IMR-90 (cell line): Measurements from ENCODE around the gene NFKBIB. TPM values are rescaled to one million over a fixed set of nuclear protein-coding genes. Genes with fewer than 3 reads are reported as not detected.
"Not testable (repeated sequence)": the region's sequence is repeated elsewhere in the genome, so short reads cannot be mapped to it uniquely, and the experiment has no call there.

Source experiments
- ATAC-seq: fragments of 200-7000 bp; cut with Tn5 transposase; 2 replicates; pipeline ENCODE4 v1.9.1; 2020; ENCODE audit warnings: low read depth, mild to moderate bottlenecking, moderate library complexity
- BruUV-seq: library from RNA; stranded (reverse); fragments of 400-500 nt; replicated peaks from 2 replicates; lab custom pipeline; 2021; lab: Mats Ljungman, UMichigan
- CTCF ChIA-PET: fragments of 300-600 bp; formaldehyde crosslinking; extraction: SDS; loops from one replicate; lab custom pipeline; 2021; ENCODE audit warnings: antibody characterized with exemption; lab: Yijun Ruan, JAX
- POLR2A ChIA-PET: fragments of 300-600 bp; sonication (Branson Sonifier 250); formaldehyde crosslinking; loops from one replicate; lab custom pipeline; 2022; ENCODE audit warnings: antibody characterized with exemption; ENCODE audit not compliant: unreplicated experiment; lab: Charles Lee
- DNase-seq: peaks from one replicate; pipeline ENCODE4 v3.0.0; 2013
- H2AFZ ChIP-seq: replicated peaks from 2 replicates; pipeline ENCODE3; 2013; ENCODE audit warnings: low read length, mild to moderate bottlenecking; ENCODE audit not compliant: poor library complexity
- H2AK5ac ChIP-seq: 2 replicates; pipeline ENCODE4 v1.6.1; 2013; ENCODE audit warnings: low read depth, low read length, inconsistent platforms
- H2AK9ac ChIP-seq: replicated peaks from 2 replicates; pipeline ENCODE3; 2013; ENCODE audit warnings: mild to moderate bottlenecking, low read depth, low read length, moderate library complexity; ENCODE audit not compliant: poor library complexity
- H2BK120ac ChIP-seq: 2 replicates; pipeline ENCODE4 v1.6.1; 2013; ENCODE audit warnings: low read depth, low read length, inconsistent platforms
- H2BK15ac ChIP-seq: 3 replicates; pipeline ENCODE4 v1.6.1; 2013; ENCODE audit warnings: low read depth, low read length, inconsistent platforms
- H2BK20ac ChIP-seq: 2 replicates; pipeline ENCODE4 v1.6.1; 2013; ENCODE audit warnings: low read depth, mild to moderate bottlenecking, inconsistent platforms, low read length, moderate library complexity
- H2BK5ac ChIP-seq: 2 replicates; pipeline ENCODE4 v1.6.1; 2013; ENCODE audit warnings: mild to moderate bottlenecking, low read depth, low read length, inconsistent platforms; ENCODE audit not compliant: poor library complexity, severe bottlenecking
- H3K14ac ChIP-seq: replicated peaks from 2 replicates; pipeline ENCODE4 v1.6.1; 2013; ENCODE audit warnings: low read depth, low read length, inconsistent platforms
- H3K18ac ChIP-seq: 2 replicates; pipeline ENCODE4 v1.6.1; 2013; ENCODE audit warnings: low read depth, low read length, control low read depth
- H3K23ac ChIP-seq: 2 replicates; pipeline ENCODE4 v1.6.1; 2013; ENCODE audit warnings: low read depth, low read length, inconsistent platforms
- H3K27ac ChIP-seq: 2 replicates; pipeline ENCODE4 v1.5.1; 2013; ENCODE audit warnings: mild to moderate bottlenecking, control low read depth, low read length; ENCODE audit not compliant: insufficient read depth
- H3K27me3 ChIP-seq: 2 replicates; pipeline ENCODE4 v1.6.1; 2013; ENCODE audit warnings: low read length; ENCODE audit not compliant: control insufficient read depth, insufficient read depth
- H3K36me3 ChIP-seq: 2 replicates; pipeline ENCODE4 v1.6.1; 2013; ENCODE audit warnings: low read length, mixed read lengths; ENCODE audit not compliant: control insufficient read depth, insufficient read depth
- H3K4ac ChIP-seq: 2 replicates; pipeline ENCODE4 v1.6.1; 2013; ENCODE audit warnings: low read depth, low read length, inconsistent platforms
- H3K4me1 ChIP-seq: 2 replicates; pipeline ENCODE4 v1.6.1; 2013; ENCODE audit warnings: low read length, mixed read lengths; ENCODE audit not compliant: control insufficient read depth, insufficient read depth
- H3K4me2 ChIP-seq: 2 replicates; pipeline ENCODE4 v1.6.1; 2013; ENCODE audit warnings: low read depth, mild to moderate bottlenecking, control low read depth, low read length, moderate library complexity
- H3K4me3 ChIP-seq: 2 replicates; pipeline ENCODE4 v1.5.1; 2013; ENCODE audit warnings: low read depth, mild to moderate bottlenecking, control low read depth, low read length, moderate library complexity; ENCODE audit not compliant: insufficient read depth
- H3K56ac ChIP-seq: 2 replicates; pipeline ENCODE4 v1.6.1; 2013; ENCODE audit warnings: low read length, inconsistent platforms; ENCODE audit not compliant: insufficient read depth; ENCODE audit errors: extremely low read depth
- H3K79me1 ChIP-seq, 2 experiments: 2 replicates each; pipeline ENCODE4 v1.6.1; 2013; ENCODE audit warnings: low read length in 2 of 2, inconsistent platforms in 1 of 2, low read depth in 1 of 2
- H3K9ac ChIP-seq: 2 replicates; pipeline ENCODE4 v1.6.1; 2013; ENCODE audit warnings: low read depth, low read length, control low read depth
- H3K9me1 ChIP-seq: 2 replicates; pipeline ENCODE4 v1.6.1; 2013; ENCODE audit warnings: low read length, inconsistent platforms; ENCODE audit not compliant: insufficient read depth
- H3K9me3 ChIP-seq: 2 replicates; pipeline ENCODE4 v1.6.1; 2013; ENCODE audit warnings: low read length; ENCODE audit not compliant: control insufficient read depth, insufficient read depth
- H4K20me1 ChIP-seq: 2 replicates; pipeline ENCODE4 v1.6.1; 2013; ENCODE audit warnings: low read length, inconsistent platforms; ENCODE audit not compliant: insufficient read depth
- H4K5ac ChIP-seq: 2 replicates; pipeline ENCODE4 v1.6.1; 2013; ENCODE audit warnings: mild to moderate bottlenecking, low read depth, low read length, control low read depth
- H4K8ac ChIP-seq, 2 experiments: 2 replicates each; pipeline ENCODE4 v1.6.1; 2013; ENCODE audit warnings: low read depth in 2 of 2, low read length in 2 of 2, control low read depth in 1 of 2, inconsistent platforms in 1 of 2
- H4K91ac ChIP-seq: 2 replicates; pipeline ENCODE4 v1.6.1; 2013; ENCODE audit warnings: low read depth, low read length, inconsistent platforms; ENCODE audit not compliant: insufficient read depth
- WGBS, 2 experiments: methylation state at CpG; one replicate each; pipeline versions ENCODE4 v1.1.5 to v1.1.7; 2013; ENCODE audit warnings: missing lambda C conversion rate in 2 of 2; ENCODE audit not compliant: insufficient read length in 1 of 2; ENCODE audit errors: extremely low coverage in 2 of 2; 5-methylcytosine and 5-hydroxymethylcytosine counted together
- dilution Hi-C: fragments of 300-500 bp; cut with HindIII; formaldehyde crosslinking; loops from one replicate; pipeline ENCODE4 v1.14.3; 2018; ENCODE audit warnings: low sequenced_read_pairs; ENCODE audit not compliant: unreplicated experiment
- in situ Hi-C: fragments of 300-500 bp; cut with MboI; formaldehyde crosslinking; loops from 3 replicates; pipeline ENCODE4 v1.14.3; 2019; ENCODE audit warnings: low sequenced_read_pairs, inconsistent platforms, mixed read lengths
- intact Hi-C: fragments of 100-400 bp; cut with micrococcal nuclease; formaldehyde crosslinking; loops from 2 replicates; pipeline ENCODE4 v1.10.0; 2022
- polyA plus RNA-seq, 3 experiments: library from polyadenylated mRNA; depleted of rRNA; stranded (reverse); fragments of >200 nt; gene quantifications; 2 replicates each; pipeline ENCODE4 v1.2.3, GENCODE V29; 2012; ENCODE audit warnings: low replicate concordance in 1 of 3
- total RNA-seq: library from RNA; depleted of rRNA; stranded (reverse); fragments of >200 nt; gene quantifications from 2 replicates; pipeline ENCODE4 v1.2.3, GENCODE V29; 2012

The NFKBIB gene
- total and polyA plus RNA-seq, 2 of the 4 experiments (the other 2 are of a cell fraction) = 7.5 to 25.5 TPM

- ATAC-seq, POLR2A ChIA-PET, H3K23ac ChIP-seq, H3K9me3 ChIP-seq, H2AK5ac ChIP-seq, H3K27ac ChIP-seq, dilution Hi-C loops, H3K79me1 ChIP-seq, H4K5ac ChIP-seq, H2BK15ac ChIP-seq, H2AFZ ChIP-seq, H3K4me1 ChIP-seq, H3K9me1 ChIP-seq, H3K9ac ChIP-seq, CTCF ChIA-PET, H3K36me3 ChIP-seq, H4K91ac ChIP-seq, H3K4me3 ChIP-seq, DNase-seq, H4K20me1 ChIP-seq, intact Hi-C loops, BruUV-seq, H2BK20ac ChIP-seq, H3K18ac ChIP-seq, H2BK120ac ChIP-seq, H3K56ac ChIP-seq, H3K27me3 ChIP-seq, H3K4ac ChIP-seq, H2AK9ac ChIP-seq, H2BK5ac ChIP-seq, H3K14ac ChIP-seq, in situ Hi-C loops: not testable (repeated sequence)
- Histone ChIP-seq H4K8ac (peak overlapping the region in 1 of 2 experiments; percentile 60; a peak in 1 of 4 replicates), H3K4me2 (peak overlapping the region; percentile 7; the same call in 1 of the 2 replicates)
- WGBS, 2 experiments = 33% methylated on average over 4 of the region's 21 CpGs; no CpG with 5 or more reads in 1 of the 2 experiments
Observed at GRCh38 chr19:38859631-38860204, 40.1 kb upstream of the NFKBIB start.
